ENCODE results near the gene TBC1D8B. TPM values are rescaled to one million over a fixed set of nuclear protein-coding genes. Genes with fewer than 3 reads are reported as not detected.

TBC1D8B gene
- total and polyA plus RNA-seq, 8 donors, result 2.1 to 117 (median 7.8) TPM

GRCh38 chrX:106917830-106918500, 115.5 kb downstream of the TBC1D8B start:
- no peak for DNase-seq
- WGBS, 5 donors, result 36 to 58% (median 45%) methylated on average over 6 of the region's 6 CpGs
- Histone ChIP-seq H3K27ac (no peak overlapping the region), H3K4me3 (no peak overlapping the region), H3K9me3 (no peaks in the 10 kb centered on the region), H3K27me3 (peaks cover 0 to 17% (median 0%) of the 10 kb centered on the region in 3 donors), H3K4me1 (no peaks in the 10 kb centered on the region), H3K36me3 (no peaks in the 10 kb centered on the region)
- TF ChIP-seq POLR2AphosphoS5 (IDR thresholded peaks at IDR 0.05), result no peak
- intact Hi-C loops (cut with DNase I; ENCODE audit: low total_unique reads), result no loop called here

GRCh38 chrX:106919932-106920452, 117.5 kb downstream of the TBC1D8B start, which contains the start of gene CLDN2:
Gene CLDN2 (plus strand): TSS chrX:106920402. CDS start chrX:106928229, 7,827 bp downstream.
- no peak within 1 kb of the TSS for H3K4me3 ChIP-seq
- H3K36me3 ChIP-seq, result no peaks in the 10 kb centered on the region
- H3K9me3 ChIP-seq, result no peaks in the 10 kb centered on the region
- no peak within 1 kb of the TSS for H3K27ac ChIP-seq
- WGBS, 5 donors, result 32 to 70% (median 59%) methylated on average over 2 of the region's 2 CpGs
- intact Hi-C loops (cut with DNase I; ENCODE audit: low total_unique reads), result no loop called here
- TF ChIP-seq EP300 (IDR thresholded peaks at IDR 0.05) (no peak), CTCF (IDR thresholded peaks at IDR 0.05) (no peak), POLR2AphosphoS5 (IDR thresholded peaks at IDR 0.05) (no peak), POLR2A (IDR thresholded peaks at IDR 0.05) (no peak)
- peaks cover 0 to 14% (median 0%) of the 10 kb centered on the region in 3 donors for H3K27me3 ChIP-seq
- H3K4me1 ChIP-seq, result no peaks in the 10 kb centered on the region
- DNase-seq, result no peak

GRCh38 chrX:106921637-106922036, 119.2 kb downstream of the TBC1D8B start:
- H3K36me3 ChIP-seq, result no peaks in the 10 kb centered on the region
- H3K27me3 ChIP-seq, result peaks cover 0 to 14% (median 0%) of the 10 kb centered on the region in 3 donors
- no peaks in the 10 kb centered on the region for H3K9me3 ChIP-seq
- intact Hi-C loops (cut with DNase I; ENCODE audit: low total_unique reads), result no loop called here
- no peaks in the 10 kb centered on the region for H3K4me1 ChIP-seq
- no peak overlapping the region for H3K4me3 ChIP-seq
- DNase-seq, result no peak
- TF ChIP-seq POLR2A (IDR thresholded peaks at IDR 0.05), result no peak
- no peak for TF ChIP-seq CTCF (IDR thresholded peaks at IDR 0.05)
- no peak for TF ChIP-seq POLR2AphosphoS5 (IDR thresholded peaks at IDR 0.05)
- no peak for TF ChIP-seq EP300 (IDR thresholded peaks at IDR 0.05)
- 21 to 39% (median 33%) methylated on average over 2 of the region's 2 CpGs for WGBS, 5 donors
- H3K27ac ChIP-seq, result no peak overlapping the region

Other genes with a start within 250 kb of the TBC1D8B start
- gene RADX, start 190.7 kb upstream of the TBC1D8B start, total RNA-seq, result 1 to 10 TPM in 4 of 5 donors, under 1 TPM in 1; 0.29 to 4.8 (median 1.8) TPM
- gene RADX, start 190.7 kb upstream of the TBC1D8B start, polyA plus RNA-seq, result 1 to 10 TPM in 2 of 3 donors, under 1 TPM in 1; 0.68 to 2.7 (median 1.5) TPM
- 10 to 100 TPM in 3 of 5 donors, 1 to 10 TPM in 2; 4.1 to 78.6 (median 14.1) TPM for gene RNF128, start 76.0 kb upstream of the TBC1D8B start, total RNA-seq
- 10 to 100 TPM in 1 of 3 donors, 1 to 10 TPM in 2; 6.4 to 17.2 (median 7.5) TPM for gene RNF128, start 76.0 kb upstream of the TBC1D8B start, polyA plus RNA-seq
- not detected for gene RIPPLY1, start 100.7 kb downstream of the TBC1D8B start, total RNA-seq
- not detected for gene RIPPLY1, start 100.7 kb downstream of the TBC1D8B start, polyA plus RNA-seq
- 1 to 10 TPM in 1 of 5 donors, not detected in 4; 2.4 TPM for gene CLDN2, start 117.7 kb downstream of the TBC1D8B start, total RNA-seq
- 1 to 10 TPM in 2 of 3 donors, under 1 TPM in 1; 0.31 to 3.5 (median 2.5) TPM for gene CLDN2, start 117.7 kb downstream of the TBC1D8B start, polyA plus RNA-seq
- gene MORC4, start 197.5 kb downstream of the TBC1D8B start, total RNA-seq, result 10 to 100 TPM in 3 of 5 donors, 1 to 10 TPM in 2; 1.3 to 33.8 (median 11.0) TPM
- 1 to 10 TPM; 4.7 to 7.9 (median 5.3) TPM for gene MORC4, start 197.5 kb downstream of the TBC1D8B start, polyA plus RNA-seq